ENCODE results near the gene ATAD3A. TPM values are rescaled to one million over a fixed set of nuclear protein-coding genes. Genes with fewer than 3 reads are reported as not detected.
"Not testable (repeated sequence)": the region's sequence is repeated elsewhere in the genome, so short reads cannot be mapped to it uniquely, and the experiment has no call there.

ATAD3A gene
- polyA plus RNA-seq, 3 donors, result 28.5 to 33.5 (median 32.7) TPM

DNA sequence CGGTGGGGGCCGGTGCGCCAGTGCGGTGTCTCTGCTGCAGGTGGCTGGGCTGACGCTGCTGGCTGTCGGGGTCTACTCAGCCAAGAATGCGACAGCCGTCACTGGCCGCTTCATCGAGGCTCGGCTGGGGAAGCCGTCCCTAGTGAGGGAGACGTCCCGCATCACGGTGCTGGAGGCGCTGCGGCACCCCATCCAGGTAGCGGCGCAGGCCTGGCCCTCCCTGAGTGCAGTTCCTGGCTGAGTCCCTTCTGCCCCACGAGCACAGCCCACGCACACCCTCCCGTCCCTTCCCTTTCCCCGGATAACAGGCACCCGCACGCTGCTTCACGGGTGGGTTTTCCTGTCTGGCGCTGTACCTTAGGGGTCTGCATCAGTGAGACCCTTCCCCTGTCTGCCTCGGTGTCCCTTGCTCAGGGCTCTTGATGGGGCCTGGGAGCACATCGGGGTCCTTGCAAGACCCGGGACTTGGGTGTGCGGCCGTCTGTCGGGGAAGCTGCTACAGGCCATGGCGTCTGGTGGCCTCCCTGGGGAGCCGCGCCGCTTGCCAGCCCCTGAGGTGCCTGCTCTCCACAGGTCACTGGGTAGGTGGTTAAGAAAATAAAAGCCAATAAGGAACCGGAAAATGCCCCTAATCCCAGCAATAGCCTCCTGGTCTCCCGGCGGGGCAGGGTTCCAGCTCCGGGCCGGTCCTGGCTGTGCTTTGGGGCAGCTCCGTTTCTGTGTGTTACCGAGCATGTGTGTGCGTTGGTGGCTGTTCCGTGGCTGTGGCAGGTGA, 26.8 kb upstream of the ATAD3A start:
- DNase-seq, result not testable (repeated sequence)

DNA sequence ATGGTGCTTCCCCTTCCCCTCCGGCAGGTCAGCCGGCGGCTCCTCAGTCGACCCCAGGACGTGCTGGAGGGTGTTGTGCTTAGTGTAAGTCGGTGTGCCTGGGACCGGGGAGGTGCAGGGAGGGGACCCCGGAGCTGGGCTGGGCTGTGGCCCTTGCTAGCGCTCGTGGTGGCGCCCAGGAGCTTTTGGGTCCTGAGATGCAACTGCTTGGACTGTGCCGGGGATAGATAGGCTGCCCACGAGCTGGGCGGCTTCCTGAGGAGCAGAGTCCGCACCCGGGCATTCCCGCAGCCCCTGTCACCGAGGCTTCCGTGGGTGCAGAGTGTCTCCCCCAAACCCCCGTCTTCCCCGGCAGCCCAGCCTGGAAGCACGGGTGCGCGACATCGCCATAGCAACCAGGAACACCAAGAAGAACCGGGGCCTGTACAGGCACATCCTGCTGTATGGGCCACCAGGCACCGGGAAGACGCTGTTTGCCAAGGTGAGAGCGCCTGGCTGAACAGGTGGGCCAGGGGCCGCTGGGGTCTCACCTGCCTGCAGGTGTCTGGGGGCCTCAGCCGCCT, 26.1 kb upstream of the ATAD3A start:
- not testable (repeated sequence) for DNase-seq

DNA sequence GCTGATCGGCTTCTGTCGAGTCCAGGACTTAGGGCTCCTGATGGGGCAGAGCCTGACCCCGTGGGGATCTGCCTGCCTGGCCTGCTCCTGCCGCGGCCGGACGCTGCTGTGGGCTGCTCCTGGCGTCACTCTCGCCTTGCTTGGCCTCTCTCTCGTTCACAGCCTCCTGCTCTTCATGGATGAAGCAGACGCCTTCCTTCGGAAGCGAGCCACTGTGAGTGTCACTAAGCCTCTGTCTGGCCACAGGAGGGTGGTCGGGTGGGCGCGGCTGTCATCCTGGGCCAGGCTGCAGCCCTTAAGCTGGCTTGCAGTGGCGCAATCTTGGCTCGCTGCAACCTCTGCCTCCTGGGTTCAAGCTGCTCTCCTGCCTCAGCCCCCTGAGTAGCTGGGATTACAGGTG, 24.3 kb upstream of the ATAD3A start:
- no peak for DNase-seq

DNA sequence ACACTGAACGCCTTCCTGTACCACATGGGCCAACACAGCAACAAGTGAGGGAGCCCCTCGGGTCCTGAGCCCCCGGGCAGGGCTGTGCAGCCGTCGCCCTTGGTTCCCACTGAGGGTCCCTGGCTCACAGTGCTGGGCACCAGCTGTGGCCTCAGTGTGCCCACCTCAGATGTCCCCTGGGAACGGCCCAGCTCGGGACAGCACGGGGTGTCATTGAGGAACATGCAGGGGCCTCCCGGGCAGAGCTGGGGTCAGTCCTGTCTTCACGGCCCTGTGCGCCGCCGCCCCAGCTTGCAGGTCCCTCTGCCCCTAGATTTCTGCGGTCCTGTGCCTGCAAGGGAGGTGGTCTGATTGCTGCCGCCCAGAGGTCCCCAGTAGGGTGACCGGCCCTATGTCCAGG, 22.7 kb upstream of the ATAD3A start:
- DNase-seq, result no peak

DNA sequence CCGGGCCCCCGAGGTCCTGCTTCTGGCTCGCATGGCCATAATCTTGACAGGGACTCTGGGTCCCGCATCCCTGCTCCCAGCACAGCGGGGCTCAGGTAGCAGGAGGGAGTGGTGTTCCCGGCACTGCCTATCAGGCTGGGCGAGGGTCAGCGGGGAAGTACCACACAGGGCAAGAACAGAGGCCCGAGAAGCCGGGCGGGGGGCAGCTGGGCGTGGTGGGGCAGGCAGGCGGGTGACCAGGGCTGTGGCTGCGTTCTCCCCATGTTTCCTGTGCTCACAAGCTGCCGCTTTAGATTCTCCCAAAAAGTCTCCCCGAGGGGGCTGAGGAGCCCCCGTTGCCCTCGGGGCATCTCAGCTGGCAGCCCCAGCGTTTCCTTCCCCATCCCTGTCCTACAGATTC, 22.1 kb upstream of the ATAD3A start:
- DNase-seq, result no peak

DNA sequence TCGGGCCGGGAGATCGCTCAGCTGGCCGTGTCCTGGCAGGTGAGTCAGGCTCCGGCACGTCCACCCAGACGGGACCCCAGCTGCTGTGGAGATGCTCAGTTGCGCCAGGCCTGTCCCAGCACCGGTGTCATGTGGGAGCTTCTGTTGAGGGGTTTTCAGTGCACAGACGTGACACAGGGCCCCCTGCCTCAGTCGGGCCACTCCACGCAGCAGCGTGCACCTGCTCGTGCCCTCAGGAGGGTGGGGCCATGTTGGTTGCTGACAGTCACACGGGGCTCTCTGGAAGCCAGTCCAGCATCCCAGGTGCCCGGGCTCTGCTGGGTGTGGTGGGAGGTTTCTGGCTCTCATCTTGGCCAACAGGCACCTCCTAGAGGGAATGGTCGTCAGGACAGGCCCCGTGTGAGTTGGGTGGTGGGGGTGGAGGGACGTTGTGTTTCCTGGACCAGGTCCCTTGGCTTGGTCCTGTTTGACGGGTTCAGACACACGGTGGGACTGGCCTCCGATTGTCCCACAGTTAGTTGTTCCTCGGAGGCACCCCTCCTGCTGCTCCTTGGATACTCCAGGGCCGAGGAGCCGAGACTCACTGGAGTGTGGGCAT, 21.2 kb upstream of the ATAD3A start:
- DNase-seq, result no peak

DNA sequence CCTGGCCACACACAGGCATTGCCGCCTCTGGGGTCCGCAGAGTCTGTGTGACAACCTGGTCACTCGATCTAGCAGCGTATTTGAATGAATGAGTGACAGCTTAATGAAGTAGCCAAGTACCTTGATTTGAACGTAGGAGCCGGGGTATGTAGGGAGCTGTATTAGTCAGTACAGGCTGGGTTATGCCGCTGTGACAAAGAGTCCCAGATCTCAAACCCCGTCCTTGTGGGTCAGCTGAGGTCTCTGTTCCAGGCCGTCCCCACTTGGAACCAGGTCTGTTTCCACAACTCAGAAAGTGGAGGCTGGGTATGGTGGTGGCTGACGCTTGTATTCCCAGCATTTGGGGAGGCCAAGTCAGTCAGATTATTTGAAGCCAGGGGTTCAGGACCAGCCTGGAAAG, 20.4 kb upstream of the ATAD3A start:
- DNase-seq, result no peak

DNA sequence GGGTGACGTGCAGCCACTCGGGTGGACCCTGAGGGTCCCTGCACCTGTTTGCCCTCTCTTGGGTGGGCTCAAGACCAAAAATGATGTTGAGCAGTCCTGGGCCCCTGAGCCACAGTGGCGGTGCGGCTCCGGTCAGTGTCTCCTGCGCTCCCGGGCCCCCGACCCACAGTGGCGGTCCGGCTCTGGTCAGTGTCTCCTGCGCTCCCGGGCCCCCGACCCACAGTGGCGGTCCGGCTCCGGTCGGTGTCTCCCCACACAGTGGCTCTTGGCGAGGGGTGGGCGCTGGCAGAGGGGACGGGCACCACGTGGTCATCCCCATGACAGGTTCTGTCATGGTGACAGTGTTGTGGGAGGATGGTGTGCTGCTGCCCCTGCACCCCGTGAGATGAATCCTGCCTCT, 17.7 kb upstream of the ATAD3A start:
- DNase-seq, result not testable (repeated sequence)

DNA sequence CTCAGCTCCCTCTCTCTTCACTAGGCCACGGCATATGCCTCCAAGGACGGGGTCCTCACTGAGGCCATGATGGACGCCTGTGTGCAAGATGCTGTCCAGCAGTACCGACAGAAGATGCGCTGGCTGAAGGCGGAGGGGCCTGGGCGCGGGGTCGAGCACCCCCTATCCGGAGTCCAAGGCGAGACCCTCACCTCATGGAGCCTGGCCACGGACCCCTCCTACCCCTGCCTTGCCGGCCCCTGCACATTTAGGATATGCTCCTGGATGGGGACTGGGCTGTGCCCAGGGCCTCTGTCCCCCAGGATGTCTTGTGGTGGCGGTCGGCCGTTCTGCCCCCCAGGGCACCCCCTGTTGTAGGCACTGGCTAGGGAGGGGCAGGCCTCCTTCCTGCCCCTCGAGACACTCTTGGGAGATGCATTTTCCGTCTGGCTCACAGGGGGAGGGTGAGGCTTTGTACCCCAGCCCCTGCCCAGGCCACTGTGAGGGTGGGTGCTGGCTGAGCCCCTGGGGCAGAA, 16.4 kb upstream of the ATAD3A start:
- DNase-seq, result not testable (repeated sequence)

DNA sequence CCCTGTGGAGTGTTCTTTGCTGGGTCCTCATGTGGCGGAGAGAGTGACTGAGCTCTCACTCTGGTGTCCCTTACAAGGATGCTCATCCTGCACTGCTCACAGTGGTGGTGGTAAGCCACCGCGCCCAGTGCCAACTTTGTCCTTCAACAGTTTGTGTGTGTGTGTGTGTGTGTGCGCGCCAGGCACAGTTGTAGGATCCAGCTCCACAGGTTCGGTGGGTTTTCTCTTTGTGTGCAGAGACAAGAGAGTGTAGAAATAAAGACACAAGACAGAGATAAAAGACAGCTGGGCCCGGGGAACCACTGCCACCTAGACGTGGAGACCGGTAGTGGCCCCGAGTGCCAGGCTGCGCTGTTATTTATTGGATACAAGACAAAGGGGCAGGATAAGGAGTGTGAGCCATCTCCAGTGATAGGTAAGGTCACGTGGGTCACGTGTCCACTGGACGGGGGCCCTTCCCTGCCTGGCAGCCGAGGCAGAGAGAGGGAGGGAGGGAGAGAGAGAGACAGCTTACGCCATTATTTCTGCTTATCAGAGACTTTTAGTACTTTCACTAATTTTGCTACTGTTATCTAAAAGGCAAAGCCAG, 7.1 kb upstream of the ATAD3A start:
- peak; percentile 60 for DNase-seq

DNA sequence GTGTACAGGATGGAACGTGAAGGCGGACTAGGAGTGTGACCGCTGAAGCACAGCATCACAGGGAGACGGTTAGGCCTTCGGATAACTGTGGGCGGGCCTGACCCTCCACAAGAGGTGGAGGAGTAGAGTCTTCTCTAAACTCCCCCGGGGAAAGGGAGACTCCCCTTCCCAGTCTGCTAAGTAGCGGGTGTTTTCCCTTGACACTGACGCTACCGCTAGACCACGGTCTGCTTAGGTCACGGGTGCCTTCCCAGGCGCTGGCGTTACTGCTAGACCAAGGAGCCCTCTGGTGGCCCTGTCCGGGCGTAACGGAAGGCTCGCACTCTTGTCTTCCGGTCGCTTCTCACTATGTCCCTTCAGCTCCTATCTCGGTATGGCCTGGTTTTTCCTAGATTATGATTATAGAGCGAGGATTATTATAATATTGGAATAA, 6.6 kb upstream of the ATAD3A start:
- DNase-seq, result not testable (repeated sequence)

DNA sequence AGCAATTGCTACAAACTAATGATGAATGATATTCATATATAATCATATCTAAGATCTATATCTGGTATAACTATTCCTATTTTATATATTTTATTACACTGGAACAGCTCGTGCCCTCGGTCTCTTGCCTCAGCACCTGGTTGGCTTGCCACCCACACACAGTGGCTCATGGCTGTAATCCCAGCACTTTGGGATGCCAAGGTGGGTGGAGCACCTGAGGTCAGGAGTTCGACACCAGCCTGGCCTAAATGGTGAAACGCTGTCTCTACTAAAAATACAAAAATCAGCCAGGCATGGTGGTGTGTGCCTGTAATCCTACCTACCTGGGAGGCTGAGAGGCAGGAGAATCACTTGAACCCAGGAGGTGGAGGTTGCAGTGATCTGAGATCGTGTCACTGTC, 6.2 kb upstream of the ATAD3A start:
- not testable (repeated sequence) for DNase-seq

DNA sequence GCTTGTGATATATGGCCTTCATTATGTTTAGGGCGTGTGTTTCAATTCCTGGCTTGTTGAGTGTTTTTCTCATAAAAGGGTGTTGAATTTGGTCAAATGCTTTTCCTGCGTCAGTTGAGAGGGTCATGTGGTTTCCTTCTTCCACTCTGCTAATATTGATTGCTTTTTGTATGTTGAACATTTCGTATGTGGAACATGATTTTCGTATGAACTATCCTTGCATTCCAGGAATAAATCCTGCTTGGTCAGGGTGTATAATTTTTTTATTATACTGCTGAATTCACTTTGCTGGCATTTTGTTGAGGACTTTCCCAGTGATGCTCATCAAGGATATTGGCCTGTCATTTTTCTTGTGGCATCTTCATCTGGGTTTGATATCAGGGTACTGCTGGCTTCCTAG, 4.7 kb upstream of the ATAD3A start:
- no peak for DNase-seq

DNA sequence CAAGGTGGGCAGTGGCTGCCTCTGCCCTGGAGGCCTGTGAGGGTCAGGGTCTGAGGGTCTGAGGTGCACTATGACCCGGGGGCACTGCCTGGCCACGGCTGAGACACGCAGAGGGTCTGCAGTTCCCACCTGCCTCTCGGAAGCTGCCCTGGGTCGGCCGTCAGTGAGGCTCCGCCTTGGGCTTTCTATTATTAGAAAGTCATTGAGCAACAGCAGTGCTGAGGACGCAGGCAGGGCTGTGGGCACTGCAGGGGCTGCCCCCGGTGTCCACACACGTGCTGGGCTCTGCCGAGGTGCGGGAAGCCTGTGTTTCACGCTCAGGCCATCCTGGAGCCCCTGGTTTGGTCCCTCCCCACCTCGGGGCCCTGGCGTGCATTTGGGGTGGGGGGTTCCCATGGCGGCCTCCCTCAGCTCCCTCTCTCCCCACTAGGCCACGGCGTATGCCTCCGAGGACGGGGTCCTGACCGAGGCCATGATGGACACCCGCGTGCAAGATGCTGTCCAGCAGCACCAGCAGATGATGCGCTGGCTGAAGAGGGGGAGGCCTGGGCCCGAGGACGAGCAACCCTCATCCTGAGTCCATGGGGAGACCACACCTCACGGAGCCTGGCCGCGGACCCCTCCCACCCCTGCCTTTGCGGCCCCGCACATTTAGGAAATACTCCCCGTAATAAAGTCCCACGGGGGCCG, 3.0 kb upstream of the ATAD3A start:
- not testable (repeated sequence) for DNase-seq

DNA sequence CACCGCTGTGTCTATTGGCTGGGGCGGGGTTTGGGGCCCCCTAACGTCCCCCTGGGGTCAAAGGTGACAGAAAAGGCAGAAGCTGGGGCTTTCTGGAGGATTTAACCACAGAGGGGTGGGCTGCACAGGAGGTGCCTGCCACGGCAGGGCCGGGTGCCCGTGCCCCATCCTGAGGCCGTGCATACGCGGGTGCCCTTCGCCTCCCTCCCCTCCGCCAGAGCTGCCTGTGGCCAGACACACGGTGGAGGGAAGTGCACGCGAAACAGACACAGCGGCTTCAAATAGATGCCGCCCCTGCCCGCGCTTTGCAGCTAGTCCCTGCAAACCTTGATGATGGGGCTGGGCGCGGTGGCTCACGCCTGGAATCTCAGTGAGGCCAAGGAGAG, 2.5 kb upstream of the ATAD3A start:
- not testable (repeated sequence) for DNase-seq

DNA sequence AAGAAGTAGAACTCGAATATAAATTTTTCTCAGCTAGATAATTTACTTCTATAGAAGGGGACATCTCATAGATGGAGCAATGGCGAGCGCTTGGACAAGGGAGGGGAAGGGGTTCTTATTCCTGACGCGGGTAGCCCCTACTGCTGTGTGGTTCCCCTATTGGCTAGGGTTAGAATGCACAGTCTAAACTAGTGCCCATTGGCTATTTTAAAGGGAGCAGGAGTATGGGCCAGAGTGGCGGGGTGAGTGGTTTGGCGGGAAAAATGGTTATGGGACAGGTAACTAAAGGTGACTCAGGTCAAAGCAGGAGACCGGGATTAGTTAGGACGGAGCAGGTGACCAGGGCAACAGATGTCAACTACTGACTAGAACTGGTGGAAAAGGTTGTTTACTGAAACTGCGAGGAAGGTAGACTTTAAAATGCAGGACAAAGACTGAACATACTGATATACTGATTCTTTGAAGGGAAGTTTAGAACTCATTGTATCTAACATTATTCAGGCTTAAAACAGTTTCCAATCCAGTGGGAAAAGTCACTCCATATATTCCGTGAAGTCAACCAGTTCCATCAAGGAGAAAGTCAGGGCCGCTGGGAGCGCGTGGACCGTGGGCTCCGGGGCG, 940 bp upstream of the ATAD3A start:
- DNase-seq, result peak; percentile 27

DNA sequence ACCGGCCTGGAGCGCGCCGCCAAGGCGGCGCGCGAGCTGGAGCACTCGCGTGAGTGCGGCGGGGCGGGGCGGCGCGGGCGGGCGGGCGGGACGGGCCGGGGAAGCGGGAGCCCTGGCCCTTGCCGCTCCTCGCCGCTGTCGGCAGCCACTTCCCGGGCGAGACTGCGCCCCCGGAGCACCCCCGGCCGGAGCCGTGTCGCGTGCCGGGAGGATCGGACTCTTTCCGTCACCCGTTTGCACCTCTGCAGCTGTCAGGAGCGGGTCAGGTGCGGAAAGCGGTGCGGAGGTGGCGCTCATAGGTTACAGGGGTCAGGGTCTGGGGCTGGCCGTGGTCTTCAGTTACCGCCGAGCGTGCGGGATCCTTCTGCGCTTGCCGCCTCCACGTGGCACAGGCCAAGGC, 463 bp downstream of the ATAD3A start:
- not testable (repeated sequence) for DNase-seq

DNA sequence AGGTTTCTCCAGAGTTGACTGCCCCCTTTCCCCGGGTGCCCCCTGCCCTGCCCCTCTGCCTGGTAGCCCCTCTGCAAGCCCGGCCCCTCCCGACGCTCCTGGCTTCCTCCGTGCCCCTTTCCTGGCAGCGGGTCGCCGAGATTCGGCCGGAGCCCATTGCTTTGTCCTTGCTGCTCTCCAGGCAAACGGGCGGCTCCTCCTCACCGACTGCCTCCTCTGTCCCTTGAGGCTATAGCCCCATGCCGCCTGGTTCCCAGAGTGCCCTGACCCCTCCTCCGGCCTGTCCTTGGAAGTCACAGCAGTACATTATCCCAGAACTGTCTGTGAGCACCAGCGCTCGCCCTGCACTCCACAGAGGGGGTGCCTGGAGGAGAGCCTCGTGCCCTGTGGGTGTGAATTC, 1.7 kb downstream of the ATAD3A start:
- DNase-seq, result not testable (repeated sequence)

DNA sequence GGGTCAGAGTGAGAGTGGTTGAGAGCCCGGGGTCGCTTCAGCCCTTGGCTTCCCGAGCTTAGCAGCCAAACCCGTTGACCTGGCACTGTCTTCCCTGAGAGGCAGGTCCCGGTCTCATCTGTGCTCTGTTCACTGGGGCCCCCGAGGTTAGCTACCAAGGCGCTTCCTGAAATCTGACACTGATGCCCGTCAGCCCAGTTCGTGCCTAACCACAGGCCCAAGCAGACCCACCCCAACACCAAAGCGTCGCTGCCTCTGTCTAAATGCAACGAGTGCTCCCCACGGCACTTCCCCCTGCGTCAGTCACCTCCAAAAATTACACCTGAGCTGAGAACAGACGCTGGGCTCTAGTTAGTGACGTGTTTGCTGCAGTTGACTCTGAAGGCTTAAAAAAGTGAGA, 2.4 kb downstream of the ATAD3A start:
- not testable (repeated sequence) for DNase-seq

DNA sequence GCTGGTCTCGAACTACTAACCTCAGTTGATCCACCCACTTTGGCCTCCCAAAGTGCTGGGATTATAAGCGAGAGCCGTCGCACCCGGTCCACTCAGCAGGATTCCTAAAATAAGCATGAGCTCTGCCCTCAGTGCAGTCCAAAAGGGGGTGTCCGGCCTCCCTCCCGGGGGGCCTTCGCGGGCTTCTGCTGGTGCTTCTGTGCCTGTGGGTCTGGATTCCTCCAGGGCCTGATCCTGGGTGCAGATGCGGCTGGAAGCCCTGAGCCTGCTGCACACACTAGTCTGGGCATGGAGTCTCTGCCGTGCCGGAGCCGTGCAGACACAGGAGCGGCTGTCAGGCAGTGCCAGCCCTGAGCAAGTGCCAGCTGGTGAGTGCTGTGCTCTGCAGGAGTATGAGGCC, 5.0 kb downstream of the ATAD3A start:
- not testable (repeated sequence) for DNase-seq

DNA sequence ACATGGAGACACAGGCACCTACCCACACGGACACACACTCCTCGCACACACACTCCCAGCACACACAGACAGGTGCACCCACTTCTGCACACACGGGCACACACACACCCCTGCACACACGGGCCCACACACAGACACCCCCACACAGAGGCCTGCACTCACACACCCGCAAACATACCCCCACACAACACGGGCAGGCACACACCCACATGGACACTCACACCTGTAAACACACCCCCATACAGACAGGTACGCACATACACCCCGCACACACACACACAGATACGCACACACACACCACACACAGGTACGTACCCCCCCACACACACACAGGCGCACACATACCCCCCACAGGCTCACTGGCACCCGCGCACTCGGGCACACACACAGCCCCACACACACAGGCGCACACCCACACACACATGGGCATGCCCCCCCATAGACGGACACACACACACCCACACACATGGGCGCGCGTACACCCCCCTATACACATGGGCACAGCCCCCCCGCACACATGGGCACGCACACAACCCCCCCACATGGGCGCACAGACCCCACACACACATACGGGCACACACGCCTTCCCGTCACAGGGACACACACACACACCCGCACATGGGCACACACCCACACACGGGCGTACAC, 6.1 kb downstream of the ATAD3A start:
- DNase-seq, result no peak

Data from renal pelvis (tissue), 4 donors.